SU-DHL-6 (cell line): ENCODE results near the gene STRIT1.

Source experiments
- EZH2phosphoT487 ChIP-seq: fragments of 200-600 bp; sonication (generic), shearing (Covaris generic); conservative IDR thresholded peaks from 2 replicates; pipeline ENCODE4 v1.6.1; 2018; ENCODE audit warnings: mild to moderate bottlenecking, antibody characterized with exemption, low read length, moderate library complexity, mixed read lengths
- TF ChIP-seq, protein P1 (sequence below): fragments of 200-600 bp; sonication (generic); IDR thresholded peaks from one replicate; pipeline ENCODE4 v1.5.1; 2017; ENCODE audit warnings: antibody characterized with exemption, mild to moderate bottlenecking, low read length, moderate library complexity; ENCODE audit not compliant: insufficient read depth, poor library complexity, severe bottlenecking

DNA sequence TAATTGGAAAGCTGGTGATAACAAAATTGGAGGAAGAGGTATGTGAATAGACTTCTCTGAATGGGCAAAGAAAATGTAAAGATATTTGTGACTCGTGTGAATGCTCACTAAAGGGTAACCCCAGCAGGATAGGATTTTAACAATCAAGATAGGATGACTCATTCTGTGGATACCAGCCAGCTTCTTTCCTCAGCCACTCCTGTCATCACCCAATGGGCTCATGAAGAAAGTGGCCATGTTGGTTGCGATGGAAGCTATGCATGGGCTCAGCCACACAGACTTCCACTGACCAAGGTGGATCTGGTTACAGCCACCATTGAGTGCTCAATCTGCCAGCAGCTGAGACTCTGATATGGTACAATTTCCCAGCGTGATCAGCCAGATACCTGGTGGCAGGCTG is 40.9 kb downstream of the STRIT1 start:
- TF ChIP-seq, protein P1, sequence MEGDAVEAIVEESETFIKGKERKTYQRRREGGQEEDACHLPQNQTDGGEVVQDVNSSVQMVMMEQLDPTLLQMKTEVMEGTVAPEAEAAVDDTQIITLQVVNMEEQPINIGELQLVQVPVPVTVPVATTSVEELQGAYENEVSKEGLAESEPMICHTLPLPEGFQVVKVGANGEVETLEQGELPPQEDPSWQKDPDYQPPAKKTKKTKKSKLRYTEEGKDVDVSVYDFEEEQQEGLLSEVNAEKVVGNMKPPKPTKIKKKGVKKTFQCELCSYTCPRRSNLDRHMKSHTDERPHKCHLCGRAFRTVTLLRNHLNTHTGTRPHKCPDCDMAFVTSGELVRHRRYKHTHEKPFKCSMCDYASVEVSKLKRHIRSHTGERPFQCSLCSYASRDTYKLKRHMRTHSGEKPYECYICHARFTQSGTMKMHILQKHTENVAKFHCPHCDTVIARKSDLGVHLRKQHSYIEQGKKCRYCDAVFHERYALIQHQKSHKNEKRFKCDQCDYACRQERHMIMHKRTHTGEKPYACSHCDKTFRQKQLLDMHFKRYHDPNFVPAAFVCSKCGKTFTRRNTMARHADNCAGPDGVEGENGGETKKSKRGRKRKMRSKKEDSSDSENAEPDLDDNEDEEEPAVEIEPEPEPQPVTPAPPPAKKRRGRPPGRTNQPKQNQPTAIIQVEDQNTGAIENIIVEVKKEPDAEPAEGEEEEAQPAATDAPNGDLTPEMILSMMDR: no peak
- TF ChIP-seq EZH2phosphoT487: no peak
